Astrocyte (in vitro differentiated cells and primary cell): ENCODE results near the gene HIVEP2. TPM values are rescaled to one million over a fixed set of nuclear protein-coding genes. Genes with fewer than 3 reads are reported as not detected.

ENCODE experiments used
- DNase-seq: peaks from one replicate; pipeline ENCODE4 v3.0.0-alpha.2; 2010; ENCODE audit warnings: low read depth
- FAIRE-seq: peaks from 2 replicates; lab custom pipeline; 2011; peaks lifted over from hg19 to GRCh38; lab: Jason Lieb, UNC
- H2AFZ ChIP-seq: 2 replicates; pipeline ENCODE4 v1.6.0; 2012; ENCODE audit warnings: low read depth, low read length, inconsistent platforms
- H3K27ac ChIP-seq: 2 replicates; pipeline ENCODE4 v1.5.1; 2011; ENCODE audit warnings: low read depth, low read length, inconsistent platforms
- H3K27me3 ChIP-seq: 2 replicates; pipeline ENCODE4 v1.6.0; 2011; ENCODE audit warnings: low read length, inconsistent platforms; ENCODE audit not compliant: insufficient read depth
- H3K36me3 ChIP-seq: 2 replicates; pipeline ENCODE4 v1.5.1; 2011; ENCODE audit warnings: low read length, inconsistent platforms; ENCODE audit not compliant: insufficient read depth
- H3K4me1 ChIP-seq: 2 replicates; pipeline ENCODE4 v1.5.1; 2011; ENCODE audit warnings: low read length, inconsistent platforms; ENCODE audit not compliant: insufficient read depth
- H3K4me2 ChIP-seq: 2 replicates; pipeline ENCODE4 v1.6.0; 2012; ENCODE audit warnings: low read length, inconsistent platforms
- H3K4me3 ChIP-seq: 2 replicates; pipeline ENCODE4 v1.5.1; 2011; ENCODE audit warnings: low read depth, mild to moderate bottlenecking, low read length, inconsistent platforms; ENCODE audit not compliant: insufficient read depth
- H3K79me2 ChIP-seq: 2 replicates; pipeline ENCODE4 v1.6.0; 2012; ENCODE audit warnings: mild to moderate bottlenecking, low read length, inconsistent platforms; ENCODE audit not compliant: insufficient read depth
- H3K9ac ChIP-seq: 2 replicates; pipeline ENCODE4 v1.6.0; 2012; ENCODE audit warnings: mild to moderate bottlenecking, low read length, inconsistent platforms
- H3K9me3 ChIP-seq: 2 replicates; pipeline ENCODE4 v1.5.1; 2012; ENCODE audit warnings: low read depth, mild to moderate bottlenecking, low read length, inconsistent platforms; ENCODE audit not compliant: insufficient read depth
- H4K20me1 ChIP-seq: 2 replicates; pipeline ENCODE4 v1.6.0; 2012; ENCODE audit warnings: low read length, inconsistent platforms; ENCODE audit not compliant: insufficient read depth
- H3K27ac Mint-ChIP-seq: one replicate; pipeline ENCODE4 v1.8.0; 2021; ENCODE audit warnings: mild to moderate bottlenecking, mixed read lengths; ENCODE audit not compliant: unreplicated experiment
- H3K27me3 Mint-ChIP-seq: one replicate; pipeline ENCODE4 v1.8.0; 2021; ENCODE audit warnings: low read depth, mixed read lengths; ENCODE audit not compliant: unreplicated experiment
- H3K36me3 Mint-ChIP-seq: one replicate; pipeline ENCODE4 v1.8.0; 2021; ENCODE audit warnings: low read depth, mixed read lengths; ENCODE audit not compliant: unreplicated experiment
- H3K4me1 Mint-ChIP-seq: one replicate; pipeline ENCODE4 v1.8.0; 2021; ENCODE audit warnings: low read depth, mixed read lengths; ENCODE audit not compliant: unreplicated experiment
- H3K4me3 Mint-ChIP-seq: one replicate; pipeline ENCODE4 v1.8.0; 2021; ENCODE audit warnings: mild to moderate bottlenecking, moderate library complexity, mixed read lengths; ENCODE audit not compliant: unreplicated experiment
- H3K9me3 Mint-ChIP-seq: one replicate; pipeline ENCODE4 v1.8.0; 2021; ENCODE audit warnings: mild to moderate bottlenecking, mixed read lengths; ENCODE audit not compliant: unreplicated experiment
- EZH2 ChIP-seq: IDR thresholded peaks from 2 replicates; pipeline ENCODE4 v1.6.1; 2012; ENCODE audit warnings: mild to moderate bottlenecking, low read length, inconsistent platforms; ENCODE audit not compliant: insufficient read depth
- total RNA-seq: library from RNA; stranded (reverse); gene quantifications from 2 replicates; pipeline ENCODE4 v1.2.1, GENCODE V29; 2021
- TF ChIP-seq, protein P1 (sequence below): IDR thresholded peaks from 2 replicates; pipeline ENCODE4 v1.5.1; 2011; ENCODE audit warnings: low read depth, mild to moderate bottlenecking, inconsistent platforms, low read length, moderate library complexity; ENCODE audit not compliant: insufficient read depth

Gene HIVEP2
- total RNA-seq, 1 donor from 2014 or later: 21.2 TPM

DNA sequence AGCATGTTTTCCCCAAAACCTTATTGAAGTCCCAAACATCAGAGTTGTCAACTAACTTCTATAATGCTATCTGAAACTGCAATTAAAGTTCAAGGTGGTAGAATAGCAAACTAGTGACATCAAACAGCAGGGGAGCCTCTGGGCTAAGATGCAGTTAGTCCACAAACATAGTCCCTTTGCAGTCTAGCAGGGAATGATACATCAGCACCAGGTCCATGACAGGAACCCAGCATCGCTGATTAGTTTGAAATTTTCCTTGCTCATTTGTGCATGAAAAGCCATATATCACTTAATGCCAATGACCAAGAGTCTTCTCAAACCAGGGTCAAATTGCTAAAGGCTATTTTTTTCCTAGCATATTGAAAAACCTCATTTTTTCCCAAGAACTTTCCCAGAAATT is 145.3 kb downstream of the HIVEP2 start:
- no peaks in the 10 kb centered on the region for H3K36me3 Mint-ChIP-seq
- H3K9me3 ChIP-seq: no peaks in the 10 kb centered on the region
- no peak overlapping the region for H3K27ac ChIP-seq
- TF ChIP-seq EZH2: no peak
- TF ChIP-seq, protein P1, sequence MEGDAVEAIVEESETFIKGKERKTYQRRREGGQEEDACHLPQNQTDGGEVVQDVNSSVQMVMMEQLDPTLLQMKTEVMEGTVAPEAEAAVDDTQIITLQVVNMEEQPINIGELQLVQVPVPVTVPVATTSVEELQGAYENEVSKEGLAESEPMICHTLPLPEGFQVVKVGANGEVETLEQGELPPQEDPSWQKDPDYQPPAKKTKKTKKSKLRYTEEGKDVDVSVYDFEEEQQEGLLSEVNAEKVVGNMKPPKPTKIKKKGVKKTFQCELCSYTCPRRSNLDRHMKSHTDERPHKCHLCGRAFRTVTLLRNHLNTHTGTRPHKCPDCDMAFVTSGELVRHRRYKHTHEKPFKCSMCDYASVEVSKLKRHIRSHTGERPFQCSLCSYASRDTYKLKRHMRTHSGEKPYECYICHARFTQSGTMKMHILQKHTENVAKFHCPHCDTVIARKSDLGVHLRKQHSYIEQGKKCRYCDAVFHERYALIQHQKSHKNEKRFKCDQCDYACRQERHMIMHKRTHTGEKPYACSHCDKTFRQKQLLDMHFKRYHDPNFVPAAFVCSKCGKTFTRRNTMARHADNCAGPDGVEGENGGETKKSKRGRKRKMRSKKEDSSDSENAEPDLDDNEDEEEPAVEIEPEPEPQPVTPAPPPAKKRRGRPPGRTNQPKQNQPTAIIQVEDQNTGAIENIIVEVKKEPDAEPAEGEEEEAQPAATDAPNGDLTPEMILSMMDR: no peak
- FAIRE-seq (no peak), DNase-seq (no peak)
- H3K4me1 Mint-ChIP-seq: peaks cover 30% of the 10 kb centered on the region
- peaks cover 25% of the 10 kb centered on the region for H3K79me2 ChIP-seq
- no peaks in the 10 kb centered on the region for H4K20me1 ChIP-seq
- H3K36me3 ChIP-seq: no peaks in the 10 kb centered on the region
- no peak overlapping the region for H3K4me2 ChIP-seq
- H3K4me3 Mint-ChIP-seq: no peak overlapping the region
- H3K9ac ChIP-seq: no peak overlapping the region
- H2AFZ ChIP-seq: no peak overlapping the region
- H3K27me3 Mint-ChIP-seq: no peaks in the 10 kb centered on the region
- H3K9me3 Mint-ChIP-seq: peaks cover 2% of the 10 kb centered on the region
- H3K4me3 ChIP-seq: no peak overlapping the region
- no peaks in the 10 kb centered on the region for H3K27me3 ChIP-seq
- peaks cover 13% of the 10 kb centered on the region for H3K4me1 ChIP-seq
- H3K27ac Mint-ChIP-seq: no peak overlapping the region

DNA sequence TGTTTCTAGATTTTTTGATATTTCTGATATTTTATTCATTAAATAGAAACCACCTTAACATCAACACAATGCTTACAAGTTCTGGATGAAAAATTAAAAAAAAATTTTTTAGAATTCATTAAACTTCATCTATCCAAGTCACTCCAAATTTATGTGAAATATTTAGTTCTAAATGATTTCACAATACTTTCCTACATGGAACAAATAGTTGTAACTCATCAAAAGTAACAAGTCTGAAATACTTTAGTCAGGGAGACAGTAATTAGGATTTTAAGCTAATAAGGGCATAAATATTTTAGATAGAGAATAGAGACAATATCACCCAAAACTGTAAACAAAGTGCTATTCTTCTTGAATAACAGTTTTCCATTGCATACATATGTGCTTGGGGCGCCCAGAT is 147.8 kb downstream of the HIVEP2 start:
- Histone ChIP-seq H3K27me3 (no peaks in the 10 kb centered on the region), H3K4me1 (peaks cover 8% of the 10 kb centered on the region), H4K20me1 (no peaks in the 10 kb centered on the region), H2AFZ (no peak overlapping the region), H3K9me3 (no peaks in the 10 kb centered on the region), H3K36me3 (no peaks in the 10 kb centered on the region), H3K4me3 (no peak overlapping the region), H3K79me2 (peaks cover 16% of the 10 kb centered on the region), H3K9ac (no peak overlapping the region), H3K4me2 (no peak overlapping the region), H3K27ac (no peak overlapping the region)
- FAIRE-seq (no peak), DNase-seq (no peak)
- Mint-ChIP-seq H3K36me3 (no peaks in the 10 kb centered on the region), H3K27ac (no peak overlapping the region), H3K4me3 (no peak overlapping the region), H3K27me3 (no peaks in the 10 kb centered on the region), H3K9me3 (peaks cover 2% of the 10 kb centered on the region), H3K4me1 (peaks cover 17% of the 10 kb centered on the region)
- TF ChIP-seq, protein P1: no peak
- no peak for TF ChIP-seq EZH2

DNA sequence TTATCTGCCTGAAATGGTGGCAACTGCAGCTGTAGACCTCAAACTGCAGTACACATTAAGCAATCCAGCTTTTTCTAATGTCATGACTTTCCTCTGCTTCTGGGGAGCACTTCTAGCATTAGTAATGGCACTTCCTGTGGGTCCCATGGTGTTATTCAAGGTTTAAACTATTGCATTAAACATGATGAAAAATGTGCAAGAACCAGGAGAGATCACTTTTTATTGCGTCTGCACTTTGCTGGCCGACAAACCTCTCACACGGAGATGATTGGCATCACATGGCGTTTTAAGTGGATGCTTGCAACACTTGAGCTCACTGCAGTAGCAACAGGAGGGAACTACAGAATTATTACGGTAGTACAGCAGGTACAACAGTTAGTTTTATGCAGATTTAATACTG is 148.4 kb downstream of the HIVEP2 start:
- Histone ChIP-seq H3K27me3 (no peaks in the 10 kb centered on the region), H3K4me1 (peaks cover 3% of the 10 kb centered on the region), H3K79me2 (peaks cover 16% of the 10 kb centered on the region), H3K9ac (no peak overlapping the region), H3K27ac (no peak overlapping the region), H4K20me1 (no peaks in the 10 kb centered on the region), H3K36me3 (no peaks in the 10 kb centered on the region), H2AFZ (no peak overlapping the region), H3K9me3 (no peaks in the 10 kb centered on the region), H3K4me2 (no peak overlapping the region), H3K4me3 (no peak overlapping the region)
- TF ChIP-seq EZH2: no peak
- TF ChIP-seq, protein P1: no peak
- H3K27me3 Mint-ChIP-seq: no peaks in the 10 kb centered on the region
- no peak overlapping the region for H3K4me3 Mint-ChIP-seq
- H3K36me3 Mint-ChIP-seq: no peaks in the 10 kb centered on the region
- no peak overlapping the region for H3K27ac Mint-ChIP-seq
- peaks cover 12% of the 10 kb centered on the region for H3K4me1 Mint-ChIP-seq
- peaks cover under 1% of the 10 kb centered on the region for H3K9me3 Mint-ChIP-seq
- DNase-seq (peak; percentile 33), FAIRE-seq (no peak)
